GM21447 (cell line): ENCODE measurements around the gene SMIM1.
"Not testable (repeated sequence)": the region's sequence is repeated elsewhere in the genome, so short reads cannot be mapped to it uniquely, and the experiment has no call there.

ENCODE experiments used
- ATAC-seq: cut with Tn5 transposase; IDR thresholded peaks from one replicate; pipeline ENCODE4 v1.9.1; 2021; ENCODE audit not compliant: unreplicated experiment

Gene SMIM1

GRCh38 chr1:3736131-3736561, 36.4 kb upstream of the SMIM1 start:
- ATAC-seq: no peak

- no peak for ATAC-seq
These were observed 35.8 kb upstream of the SMIM1 start for GRCh38 chr1:3736708-3737107.

- no peak for ATAC-seq
These were observed 33.6 kb upstream of the SMIM1 start for GRCh38 chr1:3738943-3739342.

GRCh38 chr1:3740042-3740441, 32.5 kb upstream of the SMIM1 start:
- ATAC-seq: no peak

- ATAC-seq: no peak
These were observed 31.8 kb upstream of the SMIM1 start for GRCh38 chr1:3740752-3741151.

GRCh38 chr1:3741566-3742438, 30.7 kb upstream of the SMIM1 start:
- no peak for ATAC-seq

GRCh38 chr1:3742439-3743298, 29.9 kb upstream of the SMIM1 start:
- ATAC-seq: no peak

GRCh38 chr1:3743421-3743820, 29.1 kb upstream of the SMIM1 start:
- ATAC-seq: no peak

GRCh38 chr1:3743826-3744225, 28.7 kb upstream of the SMIM1 start:
- ATAC-seq: no peak

- ATAC-seq: no peak
These were observed 27.9 kb upstream of the SMIM1 start for GRCh38 chr1:3744646-3745045.

GRCh38 chr1:3745071-3745470, 27.5 kb upstream of the SMIM1 start:
- ATAC-seq: no peak

GRCh38 chr1:3745590-3746381, 26.8 kb upstream of the SMIM1 start:
- ATAC-seq: no peak

- ATAC-seq: no peak
These were observed 26.1 kb upstream of the SMIM1 start for GRCh38 chr1:3746389-3746829.

GRCh38 chr1:3746830-3747521, 25.6 kb upstream of the SMIM1 start:
- ATAC-seq: peak; percentile 86

- no peak for ATAC-seq
These were observed 25.1 kb upstream of the SMIM1 start for GRCh38 chr1:3747522-3747848.

GRCh38 chr1:3747903-3748302, 24.6 kb upstream of the SMIM1 start:
- no peak for ATAC-seq

GRCh38 chr1:3748316-3748900, 24.1 kb upstream of the SMIM1 start:
- ATAC-seq: not testable (repeated sequence)

- ATAC-seq: no peak
These were observed 23.0 kb upstream of the SMIM1 start for GRCh38 chr1:3749512-3749911.

GRCh38 chr1:3750741-3751140, 21.8 kb upstream of the SMIM1 start:
- no peak for ATAC-seq

GRCh38 chr1:3752400-3752945, 20.1 kb upstream of the SMIM1 start, which contains the start of gene CCDC27:
CCDC27 (plus strand) TSS chr1:3752450; CDS start chr1:3752482, 32 bp downstream.
- ATAC-seq: no peak
